Measurements from ENCODE around the gene PHF21B.
"Not testable (repeated sequence)": the region's sequence is repeated elsewhere in the genome, so short reads cannot be mapped to it uniquely, and the experiment has no call there.

Gene PHF21B

DNA sequence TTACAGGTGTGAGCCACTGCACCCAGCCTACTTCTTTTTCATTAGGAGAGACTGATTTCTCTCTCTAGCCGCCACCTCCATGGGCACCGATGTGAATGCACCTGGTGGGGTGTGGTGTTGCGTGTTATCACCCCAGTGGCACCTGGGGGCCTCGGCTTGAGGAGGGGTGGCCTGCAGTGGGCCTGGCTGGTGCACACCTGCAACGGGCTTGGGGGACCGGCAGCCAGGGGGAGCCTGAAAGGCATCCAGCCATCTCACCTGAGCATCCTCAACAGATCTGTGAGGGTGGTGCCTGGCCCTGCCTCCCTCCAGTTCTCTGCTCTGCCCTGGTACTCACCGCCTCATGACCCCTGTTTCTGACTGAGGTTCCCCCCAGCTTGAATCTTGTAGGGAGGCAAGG, 148.6 kb downstream of the PHF21B start:
- DNase-seq: no peak

DNA sequence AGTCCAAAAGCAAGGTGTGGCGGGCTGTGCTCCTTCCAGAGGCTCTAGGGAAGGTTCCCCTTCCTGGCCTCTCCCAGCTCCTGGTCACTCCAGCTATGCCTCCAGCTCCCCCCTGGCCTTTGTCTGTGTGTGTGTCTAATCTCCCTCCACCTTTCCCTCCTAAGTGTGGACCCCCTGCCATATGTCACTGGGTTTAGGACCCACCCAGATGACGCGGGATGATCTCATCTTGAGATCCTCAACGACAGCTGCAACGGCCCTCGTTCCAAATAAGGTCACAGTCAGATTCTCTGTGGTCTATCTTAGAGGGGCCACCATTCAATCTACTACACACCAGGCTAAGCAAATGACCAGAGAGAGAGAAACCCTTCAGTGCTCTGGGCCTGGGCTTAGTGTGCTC, 149.5 kb downstream of the PHF21B start:
- DNase-seq: no peak

- DNase-seq: no peak
Measured at GRCh38 chr22:44859641-44860040, 150.2 kb downstream of the PHF21B start.

DNA sequence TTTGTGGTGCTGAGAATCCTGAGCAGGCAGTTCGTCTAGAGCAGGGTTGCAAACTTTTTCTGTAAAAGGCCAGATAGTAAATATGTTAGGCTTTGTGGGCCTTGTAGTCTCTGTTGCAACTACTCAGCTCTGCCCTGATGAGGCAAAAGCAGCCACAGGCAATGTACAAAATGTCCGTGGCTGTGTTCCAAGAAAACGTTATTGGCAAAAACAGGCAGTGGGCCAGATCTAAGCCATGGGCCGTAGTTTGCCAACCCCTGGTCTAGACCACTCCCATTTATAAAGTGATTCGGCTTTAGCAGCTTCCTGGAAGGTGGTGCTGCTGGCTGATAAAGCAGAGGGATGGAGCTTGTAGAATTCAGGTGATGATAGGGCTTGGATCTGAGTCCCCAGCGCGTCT, 151.0 kb downstream of the PHF21B start:
- DNase-seq: not testable (repeated sequence)

DNA sequence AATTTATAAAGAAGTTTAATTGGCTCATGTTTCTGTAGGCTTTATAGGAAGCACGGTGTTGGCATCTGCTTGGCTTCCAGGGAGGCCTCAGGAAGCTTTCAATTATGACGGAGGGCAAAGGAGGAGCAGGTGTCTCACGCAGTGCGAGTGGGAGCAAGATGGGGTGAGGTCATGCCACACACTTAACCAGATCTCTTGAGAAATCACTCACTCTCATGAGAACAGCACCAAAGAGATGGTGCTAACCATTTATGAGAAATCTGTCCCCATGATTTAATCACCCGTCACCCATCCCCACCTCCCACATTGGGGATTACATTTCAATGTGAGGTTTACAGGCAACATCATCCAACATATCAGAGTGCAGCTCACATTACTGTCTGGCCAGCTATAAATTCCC, 153.9 kb downstream of the PHF21B start:
- DNase-seq: no peak

- not testable (repeated sequence) for DNase-seq
Measured at GRCh38 chr22:44854641-44855040, 155.2 kb downstream of the PHF21B start.

DNA sequence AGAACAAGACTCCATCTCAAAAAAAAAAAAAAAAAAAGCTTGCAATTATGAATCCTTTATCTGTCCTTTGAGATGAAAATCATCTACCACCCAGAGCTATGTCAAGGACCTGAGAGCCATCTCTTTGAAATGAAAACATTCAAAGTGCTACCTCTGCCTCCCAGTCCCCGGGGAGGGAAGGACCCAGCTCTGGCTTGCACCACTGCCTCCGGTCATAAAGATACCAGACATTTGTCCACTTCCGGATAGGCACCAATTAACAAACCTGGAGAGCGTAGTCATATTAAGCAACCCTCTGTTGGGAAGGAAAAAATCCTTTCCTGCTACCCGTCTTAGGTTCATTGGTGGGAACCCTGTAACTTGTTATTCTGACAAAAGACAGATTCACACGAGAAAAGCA, 158.9 kb downstream of the PHF21B start:
- DNase-seq: no peak

- DNase-seq: no peak
Measured at GRCh38 chr22:44848791-44849420, 160.9 kb downstream of the PHF21B start.

DNA sequence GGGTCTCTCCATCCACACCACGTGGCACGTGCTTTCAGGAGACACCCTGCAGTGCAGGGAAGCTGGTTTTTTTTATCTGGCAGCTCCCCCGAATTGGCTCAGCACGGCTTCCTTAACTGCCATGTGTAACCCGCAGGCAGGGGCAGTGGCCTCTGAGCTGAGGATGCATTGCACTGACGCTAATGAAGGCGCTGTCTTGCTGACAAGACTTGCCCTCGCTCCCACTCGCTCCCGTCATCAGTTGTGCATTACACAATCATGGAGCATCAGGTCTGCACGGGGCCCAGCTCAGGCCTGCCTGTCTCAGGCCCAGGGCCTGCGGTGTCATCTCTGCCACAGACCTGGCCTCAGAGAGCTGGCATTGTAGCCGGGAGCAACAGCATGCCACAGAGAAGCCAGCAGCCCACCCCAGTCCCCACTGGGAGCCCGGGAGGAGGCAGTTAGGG, 161.5 kb downstream of the PHF21B start:
- no peak for DNase-seq

DNA sequence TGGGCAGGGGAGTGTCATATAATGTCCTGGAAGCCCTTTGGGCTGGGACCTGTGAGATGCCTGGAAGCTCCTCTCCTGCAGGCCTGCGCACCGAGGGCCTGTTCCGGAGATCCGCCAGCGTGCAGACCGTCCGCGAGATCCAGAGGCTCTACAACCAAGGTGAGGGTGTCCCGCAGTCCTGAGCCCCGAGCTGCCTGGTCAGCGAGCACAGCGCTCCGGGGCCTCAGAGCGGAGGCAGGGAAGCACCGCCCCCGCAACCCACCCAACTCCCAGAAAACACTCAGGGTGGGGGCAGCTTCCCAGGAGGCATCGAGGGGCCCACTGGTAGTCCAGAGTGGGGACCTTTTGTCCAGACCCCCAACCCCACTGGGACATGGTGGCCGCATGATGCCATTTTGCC, 161.9 kb downstream of the PHF21B start:
- no peak for DNase-seq

- DNase-seq: no peak
Measured at GRCh38 chr22:44847380-44847779, 162.4 kb downstream of the PHF21B start.

- DNase-seq: no peak
Measured at GRCh38 chr22:44846726-44847275, 163.0 kb downstream of the PHF21B start.

DNA sequence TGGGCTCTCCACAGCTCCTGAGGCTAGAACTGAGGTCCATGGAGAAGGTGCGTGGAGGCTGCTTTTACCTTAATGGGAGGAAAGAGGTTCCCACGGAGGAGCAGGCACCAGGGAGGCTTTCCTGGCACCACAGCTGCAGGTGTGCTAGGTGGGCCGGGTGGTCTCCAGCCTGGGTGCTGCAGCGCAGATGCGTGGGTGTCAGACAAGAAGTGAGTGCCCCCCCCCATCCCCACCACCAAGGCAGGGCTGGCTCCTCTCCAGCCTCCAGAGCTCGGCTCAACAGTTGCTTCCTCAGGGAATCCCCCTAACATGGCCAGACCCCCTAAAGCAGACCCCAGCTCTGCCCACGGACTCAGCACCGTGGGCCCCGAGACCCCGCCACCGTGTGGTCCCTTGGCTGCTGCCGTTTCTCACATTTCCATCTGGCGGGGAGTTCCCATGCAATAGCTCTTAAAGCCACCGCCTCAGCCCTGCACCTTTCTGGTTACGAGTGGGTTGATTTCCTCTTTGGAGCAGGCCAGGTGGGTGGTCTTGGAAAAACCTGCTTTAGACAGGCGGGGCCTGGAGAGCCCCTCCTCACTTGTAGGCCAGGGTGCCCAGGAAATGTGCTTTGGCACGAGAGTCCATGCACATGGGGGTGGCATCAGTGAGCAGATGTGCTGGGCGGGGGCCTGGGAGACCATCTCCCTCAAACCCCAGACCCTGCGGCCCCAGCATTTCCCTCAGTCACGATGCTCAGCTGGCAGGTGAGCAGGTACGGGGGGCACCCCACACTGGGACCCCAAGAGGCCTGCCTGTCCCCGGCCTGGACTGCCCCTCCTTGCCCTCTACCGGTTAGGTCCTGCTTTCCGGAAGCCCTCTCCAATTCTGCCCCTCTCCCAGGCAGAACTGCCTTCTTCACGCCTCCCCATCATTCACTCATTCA, 163.7 kb downstream of the PHF21B start:
- DNase-seq: no peak

GRCh38 chr22:44845191-44845590, 164.6 kb downstream of the PHF21B start:
- DNase-seq: no peak

- DNase-seq: no peak
Measured at GRCh38 chr22:44842417-44842816, 167.4 kb downstream of the PHF21B start.

- no peak for DNase-seq
Measured at GRCh38 chr22:44840611-44841322, 169.0 kb downstream of the PHF21B start.

- no peak for DNase-seq
Measured at GRCh38 chr22:44839721-44840120, 170.1 kb downstream of the PHF21B start.

GRCh38 chr22:44839061-44839460, 170.7 kb downstream of the PHF21B start:
- no peak for DNase-seq

DNA sequence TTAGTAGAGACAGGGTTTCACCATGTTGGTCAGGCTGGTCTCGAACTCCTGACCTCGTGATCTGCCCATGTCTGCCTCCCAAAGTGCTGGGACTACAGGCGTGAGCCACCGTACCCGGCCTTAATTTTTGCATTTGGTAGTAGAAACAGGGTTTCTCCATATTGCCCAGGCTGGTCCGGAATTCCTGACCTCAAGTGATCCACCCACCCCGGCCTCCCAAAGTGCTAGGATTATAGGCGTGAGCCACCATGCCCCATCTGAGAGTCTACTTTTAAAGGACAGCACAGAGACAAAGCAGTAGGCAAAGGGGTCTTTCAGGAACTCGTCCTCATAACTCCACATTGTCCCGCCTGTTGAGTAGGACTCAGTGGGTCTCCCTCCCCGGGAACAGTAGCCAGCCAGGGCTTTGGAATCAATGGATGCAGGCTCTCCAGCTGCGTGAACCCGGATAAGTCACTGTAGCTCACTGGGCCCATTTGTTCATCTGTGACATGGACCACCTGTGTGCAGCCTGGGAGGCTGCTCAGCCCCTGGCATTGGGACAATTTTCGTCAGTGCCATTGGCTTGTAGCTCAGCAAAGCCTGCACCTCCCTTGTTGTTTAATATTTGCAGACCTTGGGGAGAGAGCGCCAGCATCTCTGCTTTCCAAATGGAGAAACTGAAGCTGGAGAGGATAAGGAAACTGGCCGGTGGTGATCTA, 171.3 kb downstream of the PHF21B start:
- no peak for DNase-seq

DNA sequence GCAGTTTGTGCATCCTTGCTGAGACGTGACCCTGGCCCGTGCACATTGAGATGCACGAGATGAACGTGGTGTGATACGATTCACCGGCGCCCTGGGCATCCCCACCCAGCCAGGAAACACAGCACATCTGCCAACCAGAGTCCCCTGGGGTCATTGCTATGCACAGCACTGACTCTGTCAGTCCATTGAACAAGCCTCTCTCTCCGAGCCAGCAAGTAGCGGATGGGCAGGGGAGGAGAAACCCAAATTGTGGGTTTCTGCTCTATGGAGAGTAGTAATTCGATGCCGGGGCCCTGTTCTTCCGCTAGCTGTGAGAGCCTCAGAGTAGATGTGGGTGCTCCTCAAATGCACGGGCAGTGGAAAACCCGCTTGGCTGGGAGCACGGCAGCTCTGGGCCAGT, 172.3 kb downstream of the PHF21B start:
- DNase-seq: no peak

DNA sequence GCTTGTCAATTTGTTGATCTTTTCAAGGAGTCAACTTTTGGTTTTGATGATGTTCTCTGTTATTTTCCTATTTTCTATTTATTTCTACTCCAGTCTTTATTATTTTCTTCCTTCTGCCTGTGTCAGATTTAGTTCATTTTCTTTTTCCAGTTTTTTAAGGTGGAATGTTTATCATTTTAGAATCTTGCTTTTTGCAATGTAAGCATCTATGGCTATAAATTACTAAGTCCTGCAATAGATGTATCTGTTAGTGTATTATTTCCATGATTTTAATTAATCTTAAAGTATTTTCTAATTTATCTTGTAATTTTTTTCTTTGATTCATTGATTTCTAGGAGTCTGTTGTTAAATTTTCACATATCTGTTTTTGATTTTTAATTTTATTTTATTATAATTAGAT, 175.7 kb downstream of the PHF21B start:
- DNase-seq: no peak

GRCh38 chr22:44831885-44832284, 177.9 kb downstream of the PHF21B start:
- DNase-seq: no peak

Data from NCI-H1092 (cell line).